GM23338 (cell line): Measurements from ENCODE around the gene SIGLEC15. TPM values are rescaled to one million over a fixed set of nuclear protein-coding genes. Genes with fewer than 3 reads are reported as not detected.

Experiments used
- ETS1 ChIP-seq: IDR thresholded peaks from 2 replicates; pipeline ENCODE4 v1.6.1; 2016; ENCODE audit warnings: antibody characterized with exemption
- JUNB ChIP-seq: IDR thresholded peaks from one replicate; pipeline ENCODE4 v1.6.1; 2016; ENCODE audit warnings: antibody characterized with exemption; ENCODE audit not compliant: unreplicated experiment
- NANOG ChIP-seq: IDR thresholded peaks from 2 replicates; pipeline ENCODE4 v1.6.1; 2016; ENCODE audit warnings: antibody characterized with exemption, borderline replicate concordance
- POLR2AphosphoS5 ChIP-seq: IDR thresholded peaks from 2 replicates; pipeline ENCODE4 v1.6.1; 2016; ENCODE audit warnings: antibody characterized with exemption, low read depth
- REST ChIP-seq: IDR thresholded peaks from one replicate; pipeline ENCODE4 v1.6.1; 2018; ENCODE audit warnings: antibody characterized with exemption; ENCODE audit not compliant: unreplicated experiment
- STAT1 ChIP-seq: IDR thresholded peaks from one replicate; pipeline ENCODE4 v1.6.1; 2016; ENCODE audit warnings: antibody characterized with exemption; ENCODE audit not compliant: unreplicated experiment
- ZNF462 ChIP-seq: fragments of 250-450 bp; sonication (Bioruptor Pico); IDR thresholded peaks from 2 replicates; pipeline ENCODE4 v1.5.0; 2020; ENCODE audit warnings: mild to moderate bottlenecking, moderate library complexity
- polyA plus RNA-seq: library from polyadenylated mRNA; unstranded; fragments of >200 nt; fragmentation: Nextera tagmentation; extraction: Ambion mirVana; gene quantifications from 2 replicates; pipeline ENCODE4 v1.2.1, GENCODE V29; 2016
- total RNA-seq: library from RNA; depleted of rRNA; stranded (reverse); fragments of >200 nt; shearing (Covaris generic); gene quantifications from 2 replicates; pipeline ENCODE4 v1.2.3, GENCODE V29; 2014

SIGLEC15 gene
- total and polyA plus RNA-seq, 2 experiments from 2014 or later = 0.29 TPM; not detected in 1

GRCh38 chr18:45792506-45793263, 32.8 kb upstream of the SIGLEC15 start (continued):
- TF ChIP-seq ZNF462 (no peak), POLR2AphosphoS5 (no peak), JUNB (no peak), REST (no peak), STAT1 (no peak), NANOG (no peak), ETS1 (no peak)
